Caco-2 (cell line): Measurements from ENCODE around the gene GJA3. TPM values are rescaled to one million over a fixed set of nuclear protein-coding genes. Genes with fewer than 3 reads are reported as not detected.

Experiments used
- BruUV-seq: library from RNA; stranded (reverse); fragments of 400-500 nt; replicated peaks from 2 replicates; lab custom pipeline; 2021; lab: Mats Ljungman, UMichigan
- CTCF ChIA-PET: fragments of 300-600 bp; sonication (Branson Sonifier 250); formaldehyde crosslinking; loops from one replicate; lab custom pipeline; 2022; ENCODE audit warnings: antibody characterized with exemption; lab: Charles Lee
- POLR2A ChIA-PET: fragments of 300-600 bp; sonication (Branson Sonifier 250); formaldehyde crosslinking; loops from one replicate; lab custom pipeline; 2022; ENCODE audit warnings: antibody characterized with exemption; lab: Charles Lee
- DNase-seq, 2 experiments: peaks; one replicate each; pipeline versions ENCODE4 v3.0.0 to v3.0.0-alpha.2; 2020 to 2022
- H3K27me3 ChIP-seq: replicated peaks from 2 replicates; pipeline ENCODE4 v1.6.0; 2011; ENCODE audit warnings: low read length; ENCODE audit not compliant: control insufficient read depth, insufficient read depth
- H3K36me3 ChIP-seq: 2 replicates; pipeline ENCODE4 v1.5.1; 2011; ENCODE audit warnings: low read length; ENCODE audit not compliant: control insufficient read depth, insufficient read depth
- H3K4me1 ChIP-seq: fragments of 250-450 bp; sonication (Bioruptor Pico); 2 replicates; pipeline ENCODE4 v1.5.1; 2020; ENCODE audit warnings: mild to moderate bottlenecking
- H3K4me3 ChIP-seq: 2 replicates; pipeline ENCODE4 v1.5.1; 2011; ENCODE audit warnings: low read depth, mild to moderate bottlenecking, control low read depth, low read length
- H3K9me3 ChIP-seq: fragments of 250-450 bp; sonication (Bioruptor Pico); 2 replicates; pipeline ENCODE4 v1.5.1; 2020; ENCODE audit warnings: mild to moderate bottlenecking, moderate library complexity
- H3K27ac Mint-ChIP-seq: one replicate; pipeline ENCODE4 v1.8.0; 2022; ENCODE audit warnings: mixed read lengths; ENCODE audit not compliant: unreplicated experiment
- H3K27me3 Mint-ChIP-seq: one replicate; pipeline ENCODE4 v1.8.0; 2022; ENCODE audit warnings: mixed read lengths; ENCODE audit not compliant: insufficient read depth, unreplicated experiment
- H3K36me3 Mint-ChIP-seq: one replicate; pipeline ENCODE4 v1.8.0; 2022; ENCODE audit warnings: mild to moderate bottlenecking, mixed read lengths; ENCODE audit not compliant: insufficient read depth, unreplicated experiment
- H3K4me1 Mint-ChIP-seq: one replicate; pipeline ENCODE4 v1.8.0; 2022; ENCODE audit warnings: low read depth, mixed read lengths; ENCODE audit not compliant: unreplicated experiment
- H3K4me3 Mint-ChIP-seq: one replicate; pipeline ENCODE4 v1.8.0; 2022; ENCODE audit warnings: mild to moderate bottlenecking, moderate library complexity, mixed read lengths; ENCODE audit not compliant: unreplicated experiment
- H3K9me3 Mint-ChIP-seq: one replicate; pipeline ENCODE4 v1.8.0; 2022; ENCODE audit warnings: mixed read lengths; ENCODE audit not compliant: unreplicated experiment
- CTCF ChIP-seq, 2 experiments: fragments of 200-600 bp in 1 of 2; IDR thresholded peaks; 1 replicate in 1 of 2; 2 replicates in 1 of 2; pipeline versions ENCODE4 v1.5.1 to v1.8.0; 2011 to 2022; ENCODE audit warnings: antibody characterized with exemption in 1 of 2, control low read depth in 1 of 2, inconsistent platforms in 1 of 2, low read depth in 1 of 2, low read length in 1 of 2, mild to moderate bottlenecking in 1 of 2, moderate library complexity in 1 of 2; ENCODE audit not compliant: insufficient read depth in 1 of 2, severe bottlenecking in 1 of 2, unreplicated experiment in 1 of 2
- intact Hi-C: fragments of 100-400 bp; cut with micrococcal nuclease; formaldehyde crosslinking; loops from one replicate; pipeline ENCODE4 v1.10.0; 2022; ENCODE audit not compliant: unreplicated experiment
- total RNA-seq: library from RNA; stranded (reverse); gene quantifications from 2 replicates; pipeline ENCODE4 v1.2.3, GENCODE V29; 2022

The GJA3 gene
- total RNA-seq, 1 experiment from 2014 or later: 0.11 TPM

GRCh38 chr13:20099319-20099718 is 61.5 kb downstream of the GJA3 start:
- TF ChIP-seq CTCF (IDR thresholded peaks at IDR 0.05; ENCODE audit: insufficient read depth in 1 of 2, low read depth in 1 of 2, low read length in 1 of 2, severe bottlenecking in 1 of 2, unreplicated experiment in 1 of 2): no peak
- POLR2A ChIA-PET: no interaction called here
- BruUV-seq: no TSS peak

GRCh38 chr13:20093951-20094350 is 66.9 kb downstream of the GJA3 start:
- no peak for DNase-seq
- no TSS peak for BruUV-seq
- no peaks in the 10 kb centered on the region for H3K27me3 ChIP-seq
- no peaks in the 10 kb centered on the region for H3K4me1 ChIP-seq
- Mint-ChIP-seq H3K27me3 (peaks cover 4% of the 10 kb centered on the region), H3K27ac (no peak overlapping the region), H3K9me3 (no peaks in the 10 kb centered on the region), H3K4me1 (no peaks in the 10 kb centered on the region), H3K4me3 (no peak overlapping the region), H3K36me3 (peaks cover 34% of the 10 kb centered on the region)
- ChIA-PET POLR2A (interaction anchor here (1.0 kb wide), 1 partner anchor 34 kb away, joined by 3 read pairs; no protein-coding TSS in a partner anchor), CTCF (no interaction called here)
- no peak overlapping the region for H3K4me3 ChIP-seq
- intact Hi-C loops: no loop called here
- no peak for TF ChIP-seq CTCF (IDR thresholded peaks at IDR 0.05; ENCODE audit: insufficient read depth in 1 of 2, low read depth in 1 of 2, low read length in 1 of 2, severe bottlenecking in 1 of 2, unreplicated experiment in 1 of 2)
- H3K9me3 ChIP-seq: no peaks in the 10 kb centered on the region
- no peaks in the 10 kb centered on the region for H3K36me3 ChIP-seq

More at GRCh38 chr13:20099319-20099718, 61.5 kb downstream of the GJA3 start:
- no peaks in the 10 kb centered on the region for H3K4me1 Mint-ChIP-seq
- intact Hi-C loops: no loop called here
- H3K27me3 ChIP-seq: no peaks in the 10 kb centered on the region
- no peak for DNase-seq
- no peak overlapping the region for H3K27ac Mint-ChIP-seq
- H3K27me3 Mint-ChIP-seq: peaks cover 4% of the 10 kb centered on the region
- H3K36me3 Mint-ChIP-seq: peaks cover 10% of the 10 kb centered on the region
- H3K4me1 ChIP-seq: no peaks in the 10 kb centered on the region
- CTCF ChIA-PET: no interaction called here
- H3K9me3 ChIP-seq: no peaks in the 10 kb centered on the region
- no peak overlapping the region for H3K4me3 ChIP-seq
- H3K36me3 ChIP-seq: no peaks in the 10 kb centered on the region
- H3K9me3 Mint-ChIP-seq: no peaks in the 10 kb centered on the region
- no peak overlapping the region for H3K4me3 Mint-ChIP-seq

GRCh38 chr13:20090349-20090748 is 70.5 kb downstream of the GJA3 start:
- CTCF ChIA-PET: no interaction called here
- Mint-ChIP-seq H3K4me1 (no peaks in the 10 kb centered on the region), H3K4me3 (no peak overlapping the region), H3K9me3 (no peaks in the 10 kb centered on the region), H3K27me3 (no peaks in the 10 kb centered on the region), H3K36me3 (peaks cover 53% of the 10 kb centered on the region), H3K27ac (no peak overlapping the region)
- H3K27me3 ChIP-seq: no peaks in the 10 kb centered on the region
- intact Hi-C loops: loop anchor here (2.0 kb wide), 2 partner anchors 38 to 72 kb away; no protein-coding TSS in a partner anchor
- POLR2A ChIA-PET: no interaction called here
- BruUV-seq: no TSS peak
- no peak overlapping the region for H3K4me3 ChIP-seq
- H3K36me3 ChIP-seq: no peaks in the 10 kb centered on the region
- no peak for DNase-seq
- TF ChIP-seq CTCF (IDR thresholded peaks at IDR 0.05; ENCODE audit: insufficient read depth in 1 of 2, low read depth in 1 of 2, low read length in 1 of 2, severe bottlenecking in 1 of 2, unreplicated experiment in 1 of 2): peak in 1 of 2 experiments; percentile 4
- no peaks in the 10 kb centered on the region for H3K4me1 ChIP-seq
- no peaks in the 10 kb centered on the region for H3K9me3 ChIP-seq

Other genes starting within 250 kb of the GJA3 start
- gene ZMYM2, start 202.3 kb downstream of the GJA3 start, total RNA-seq: 91.1 and 101 TPM in 2 replicates
- 0.58 and 0.75 TPM in 2 replicates for gene GJB2, start 31.9 kb upstream of the GJA3 start, total RNA-seq
- not detected in 2 replicates for gene GJB6, start 71.3 kb upstream of the GJA3 start, total RNA-seq